H1 (cell line): Measurements from ENCODE around the gene HSPBP1. TPM values are rescaled to one million over a fixed set of nuclear protein-coding genes. Genes with fewer than 3 reads are reported as not detected.

Source experiments
- BACH1 ChIP-seq: IDR thresholded peaks from 2 replicates; pipeline ENCODE4 v1.6.1; 2012; ENCODE audit warnings: low read length, improper control_type of control experiment
- CEBPB ChIP-seq: IDR thresholded peaks from 2 replicates; pipeline ENCODE4 v1.6.1; 2012; ENCODE audit warnings: low read depth, low read length
- GABPA ChIP-seq: IDR thresholded peaks from 2 replicates; pipeline ENCODE4 v1.6.1; 2011; ENCODE audit warnings: mild to moderate bottlenecking, low read length, moderate library complexity, borderline replicate concordance; ENCODE audit not compliant: insufficient read depth
- POU5F1 ChIP-seq: IDR thresholded peaks from 2 replicates; pipeline ENCODE4 v1.6.1; 2011; ENCODE audit warnings: low read depth, mild to moderate bottlenecking, low read length, moderate library complexity
- RNF2 ChIP-seq: fragments of 200-900, 300-1000 bp; sonication (generic); IDR thresholded peaks from 2 replicates; pipeline ENCODE4 v1.7.1; 2016; ENCODE audit warnings: borderline replicate concordance, low read depth, mild to moderate bottlenecking, antibody characterized with exemption, low read length; ENCODE audit not compliant: poor library complexity, severe bottlenecking; ENCODE audit errors: missing control alignments
- SIN3A ChIP-seq, 2 experiments: IDR thresholded peaks in 1 of 2; conservative IDR thresholded peaks in 1 of 2; 2 replicates each; pipeline ENCODE4 v1.6.1; 2011 to 2012; ENCODE audit warnings: low read length in 2 of 2, improper control_type of control experiment in 1 of 2, low read depth in 1 of 2, mild to moderate bottlenecking in 1 of 2
- SP1 ChIP-seq: IDR thresholded peaks from 2 replicates; pipeline ENCODE4 v1.6.1; 2011; ENCODE audit warnings: low read depth, low read length
- polyA plus RNA-seq, 7 experiments: library from polyadenylated mRNA; depleted of rRNA in 3 of 7; stranded (reverse) in 5 of 7; unstranded in 2 of 7; fragments of >200 nt in 5 of 7; fragments of 200-250 nt in 2 of 7; gene quantifications; 1 replicate in 5 of 7; 2 replicates in 1 of 7; 4 replicates in 1 of 7; pipeline versions ENCODE4 v1.2.1 to v1.2.3, GENCODE V29; 2011 to 2013; ENCODE audit warnings: missing spikeins in 2 of 7, mixed read lengths in 2 of 7
- total RNA-seq: library from RNA; stranded (reverse); fragmentation: NEBNext Ultra II Directional; extraction: Animal tissue kit (Norgen Biotek cat#: 25700); gene quantifications from 2 replicates; pipeline ENCODE4 v1.2.1, GENCODE V29; 2021
- TF ChIP-seq, protein P1 (sequence below): fragments of 300-600 bp; sonication (generic); IDR thresholded peaks from 2 replicates; pipeline ENCODE4 v1.7.1; 2012; ENCODE audit warnings: low read length, moderate library complexity, mild to moderate bottlenecking, inconsistent platforms; ENCODE audit not compliant: insufficient replicate concordance
- TF ChIP-seq, protein P2 (sequence below): IDR thresholded peaks from 2 replicates; pipeline ENCODE4 v1.6.1; 2011; ENCODE audit warnings: low read depth, mild to moderate bottlenecking, low read length; ENCODE audit not compliant: insufficient read depth

The HSPBP1 gene
- total and polyA plus RNA-seq, 2 of the 8 experiments (the other 6 are each of a cell fraction or from before 2014, with no cell fraction given) = 63.4 to 100 TPM

DNA sequence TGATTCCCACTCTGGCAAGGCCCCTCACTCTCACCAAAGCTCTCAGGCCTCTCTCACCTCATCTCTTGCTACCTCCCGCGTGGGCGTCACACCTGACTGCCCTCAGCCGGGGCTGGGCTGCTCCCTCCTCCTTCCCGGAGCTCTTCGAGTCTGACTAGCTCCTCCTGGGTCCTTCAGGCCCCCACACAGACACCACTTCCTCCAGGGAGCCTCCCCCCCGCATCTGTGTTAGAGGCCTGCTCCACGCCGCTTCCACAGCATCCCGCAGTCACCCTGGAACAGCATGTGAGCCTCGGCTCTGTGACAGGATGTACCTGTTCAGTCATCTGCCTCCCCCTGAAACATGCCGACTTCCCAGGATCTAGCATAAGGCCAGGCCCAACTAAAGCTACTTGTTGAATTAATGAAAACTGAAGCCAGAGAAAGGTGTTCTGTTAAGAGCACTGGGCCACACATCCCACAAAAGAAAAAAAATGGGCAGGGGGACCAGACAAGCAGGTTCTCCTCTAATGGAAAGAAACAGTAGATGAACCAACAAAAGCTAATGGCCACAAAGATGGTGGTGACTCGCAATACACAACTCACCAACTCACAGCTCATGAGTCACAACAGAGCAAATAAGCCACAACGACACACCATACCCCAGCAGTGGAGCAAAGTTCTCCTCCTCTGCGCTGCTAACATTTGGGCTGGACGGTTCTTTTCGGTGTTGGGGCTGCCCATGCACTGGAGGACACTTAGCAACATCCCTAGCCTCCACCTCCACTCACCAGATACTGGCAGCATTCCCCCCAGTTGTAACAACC, 24.1 kb downstream of the HSPBP1 start (continued):
- TF ChIP-seq, protein P1, sequence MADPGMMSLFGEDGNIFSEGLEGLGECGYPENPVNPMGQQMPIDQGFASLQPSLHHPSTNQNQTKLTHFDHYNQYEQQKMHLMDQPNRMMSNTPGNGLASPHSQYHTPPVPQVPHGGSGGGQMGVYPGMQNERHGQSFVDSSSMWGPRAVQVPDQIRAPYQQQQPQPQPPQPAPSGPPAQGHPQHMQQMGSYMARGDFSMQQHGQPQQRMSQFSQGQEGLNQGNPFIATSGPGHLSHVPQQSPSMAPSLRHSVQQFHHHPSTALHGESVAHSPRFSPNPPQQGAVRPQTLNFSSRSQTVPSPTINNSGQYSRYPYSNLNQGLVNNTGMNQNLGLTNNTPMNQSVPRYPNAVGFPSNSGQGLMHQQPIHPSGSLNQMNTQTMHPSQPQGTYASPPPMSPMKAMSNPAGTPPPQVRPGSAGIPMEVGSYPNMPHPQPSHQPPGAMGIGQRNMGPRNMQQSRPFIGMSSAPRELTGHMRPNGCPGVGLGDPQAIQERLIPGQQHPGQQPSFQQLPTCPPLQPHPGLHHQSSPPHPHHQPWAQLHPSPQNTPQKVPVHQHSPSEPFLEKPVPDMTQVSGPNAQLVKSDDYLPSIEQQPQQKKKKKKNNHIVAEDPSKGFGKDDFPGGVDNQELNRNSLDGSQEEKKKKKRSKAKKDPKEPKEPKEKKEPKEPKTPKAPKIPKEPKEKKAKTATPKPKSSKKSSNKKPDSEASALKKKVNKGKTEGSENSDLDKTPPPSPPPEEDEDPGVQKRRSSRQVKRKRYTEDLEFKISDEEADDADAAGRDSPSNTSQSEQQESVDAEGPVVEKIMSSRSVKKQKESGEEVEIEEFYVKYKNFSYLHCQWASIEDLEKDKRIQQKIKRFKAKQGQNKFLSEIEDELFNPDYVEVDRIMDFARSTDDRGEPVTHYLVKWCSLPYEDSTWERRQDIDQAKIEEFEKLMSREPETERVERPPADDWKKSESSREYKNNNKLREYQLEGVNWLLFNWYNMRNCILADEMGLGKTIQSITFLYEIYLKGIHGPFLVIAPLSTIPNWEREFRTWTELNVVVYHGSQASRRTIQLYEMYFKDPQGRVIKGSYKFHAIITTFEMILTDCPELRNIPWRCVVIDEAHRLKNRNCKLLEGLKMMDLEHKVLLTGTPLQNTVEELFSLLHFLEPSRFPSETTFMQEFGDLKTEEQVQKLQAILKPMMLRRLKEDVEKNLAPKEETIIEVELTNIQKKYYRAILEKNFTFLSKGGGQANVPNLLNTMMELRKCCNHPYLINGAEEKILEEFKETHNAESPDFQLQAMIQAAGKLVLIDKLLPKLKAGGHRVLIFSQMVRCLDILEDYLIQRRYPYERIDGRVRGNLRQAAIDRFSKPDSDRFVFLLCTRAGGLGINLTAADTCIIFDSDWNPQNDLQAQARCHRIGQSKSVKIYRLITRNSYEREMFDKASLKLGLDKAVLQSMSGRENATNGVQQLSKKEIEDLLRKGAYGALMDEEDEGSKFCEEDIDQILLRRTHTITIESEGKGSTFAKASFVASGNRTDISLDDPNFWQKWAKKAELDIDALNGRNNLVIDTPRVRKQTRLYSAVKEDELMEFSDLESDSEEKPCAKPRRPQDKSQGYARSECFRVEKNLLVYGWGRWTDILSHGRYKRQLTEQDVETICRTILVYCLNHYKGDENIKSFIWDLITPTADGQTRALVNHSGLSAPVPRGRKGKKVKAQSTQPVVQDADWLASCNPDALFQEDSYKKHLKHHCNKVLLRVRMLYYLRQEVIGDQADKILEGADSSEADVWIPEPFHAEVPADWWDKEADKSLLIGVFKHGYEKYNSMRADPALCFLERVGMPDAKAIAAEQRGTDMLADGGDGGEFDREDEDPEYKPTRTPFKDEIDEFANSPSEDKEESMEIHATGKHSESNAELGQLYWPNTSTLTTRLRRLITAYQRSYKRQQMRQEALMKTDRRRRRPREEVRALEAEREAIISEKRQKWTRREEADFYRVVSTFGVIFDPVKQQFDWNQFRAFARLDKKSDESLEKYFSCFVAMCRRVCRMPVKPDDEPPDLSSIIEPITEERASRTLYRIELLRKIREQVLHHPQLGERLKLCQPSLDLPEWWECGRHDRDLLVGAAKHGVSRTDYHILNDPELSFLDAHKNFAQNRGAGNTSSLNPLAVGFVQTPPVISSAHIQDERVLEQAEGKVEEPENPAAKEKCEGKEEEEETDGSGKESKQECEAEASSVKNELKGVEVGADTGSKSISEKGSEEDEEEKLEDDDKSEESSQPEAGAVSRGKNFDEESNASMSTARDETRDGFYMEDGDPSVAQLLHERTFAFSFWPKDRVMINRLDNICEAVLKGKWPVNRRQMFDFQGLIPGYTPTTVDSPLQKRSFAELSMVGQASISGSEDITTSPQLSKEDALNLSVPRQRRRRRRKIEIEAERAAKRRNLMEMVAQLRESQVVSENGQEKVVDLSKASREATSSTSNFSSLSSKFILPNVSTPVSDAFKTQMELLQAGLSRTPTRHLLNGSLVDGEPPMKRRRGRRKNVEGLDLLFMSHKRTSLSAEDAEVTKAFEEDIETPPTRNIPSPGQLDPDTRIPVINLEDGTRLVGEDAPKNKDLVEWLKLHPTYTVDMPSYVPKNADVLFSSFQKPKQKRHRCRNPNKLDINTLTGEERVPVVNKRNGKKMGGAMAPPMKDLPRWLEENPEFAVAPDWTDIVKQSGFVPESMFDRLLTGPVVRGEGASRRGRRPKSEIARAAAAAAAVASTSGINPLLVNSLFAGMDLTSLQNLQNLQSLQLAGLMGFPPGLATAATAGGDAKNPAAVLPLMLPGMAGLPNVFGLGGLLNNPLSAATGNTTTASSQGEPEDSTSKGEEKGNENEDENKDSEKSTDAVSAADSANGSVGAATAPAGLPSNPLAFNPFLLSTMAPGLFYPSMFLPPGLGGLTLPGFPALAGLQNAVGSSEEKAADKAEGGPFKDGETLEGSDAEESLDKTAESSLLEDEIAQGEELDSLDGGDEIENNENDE = no peak
- no peak for TF ChIP-seq BACH1
- TF ChIP-seq, protein P2, sequence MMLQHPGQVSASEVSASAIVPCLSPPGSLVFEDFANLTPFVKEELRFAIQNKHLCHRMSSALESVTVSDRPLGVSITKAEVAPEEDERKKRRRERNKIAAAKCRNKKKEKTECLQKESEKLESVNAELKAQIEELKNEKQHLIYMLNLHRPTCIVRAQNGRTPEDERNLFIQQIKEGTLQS = no peak
- no peak for TF ChIP-seq CEBPB
- no peak for TF ChIP-seq SIN3A (conservative IDR thresholded peaks at IDR 0.05 in 1 of 2, IDR thresholded peaks at IDR 0.05 in 1 of 2; ENCODE audit: low read depth in 1 of 2, low read length in 2 of 2)
- TF ChIP-seq RNF2 = no peak
- no peak for TF ChIP-seq SP1
- no peak for TF ChIP-seq GABPA
- TF ChIP-seq POU5F1 = no peak
